OCI-LY3 (cell line): ENCODE measurements around the gene LHFPL3.

Experiments
- CTCF ChIP-seq: fragments of 200-600, 300-600 bp; sonication (generic); IDR thresholded peaks from 2 replicates; pipeline ENCODE4 v1.5.1; 2014; ENCODE audit warnings: antibody characterized with exemption, low read length, low read depth
- EZH2phosphoT487 ChIP-seq: fragments of 200-600 bp; shearing (Covaris generic); IDR thresholded peaks from 2 replicates; pipeline ENCODE4 v1.6.1; 2018; ENCODE audit warnings: antibody characterized with exemption, mixed run types, low read depth

DNA sequence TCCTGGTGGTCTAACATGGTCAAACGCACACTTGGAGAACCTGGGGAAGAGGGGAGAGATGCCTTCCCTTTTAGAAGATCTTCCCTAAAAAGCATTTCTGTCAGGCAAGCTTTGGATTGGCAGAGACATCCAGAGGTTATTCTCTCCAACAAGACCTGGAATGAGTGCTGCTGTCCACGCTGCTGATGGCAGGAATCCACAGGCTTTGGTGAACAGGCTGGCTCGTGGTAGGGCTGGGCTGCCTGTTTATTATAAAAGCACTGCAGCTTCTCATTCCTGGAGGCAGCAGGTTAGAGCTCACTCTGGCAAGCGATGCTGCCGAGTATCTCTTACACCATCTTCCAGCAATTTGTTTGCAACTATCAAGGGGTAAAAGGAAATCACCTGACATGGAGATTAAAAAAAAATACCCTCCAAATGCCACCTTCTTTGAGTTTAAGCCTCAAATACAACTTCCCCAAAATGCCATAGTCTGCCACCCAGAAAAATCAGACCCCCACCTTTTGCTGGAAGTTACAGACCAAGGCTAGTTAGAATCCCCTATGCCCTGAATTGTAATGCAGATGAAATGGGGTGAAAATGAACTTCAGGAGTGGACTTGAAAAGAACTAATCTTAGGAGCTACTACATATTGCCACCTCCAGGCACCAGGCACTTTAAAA, 533.5 kb downstream of the LHFPL3 start:
- TF ChIP-seq CTCF (no peak), EZH2phosphoT487 (no peak)
